Esophagus muscularis mucosa (tissue), 4 donors: ENCODE data around the gene MAVS.

Source experiments
- EP300 ChIP-seq: sonication (generic); formaldehyde crosslinking; IDR thresholded peaks from one replicate; pipeline ENCODE4 v1.6.1; 2017; ENCODE audit warnings: antibody characterized with exemption
- POLR2A ChIP-seq: fragments of 450-650 bp; IDR thresholded peaks from one replicate; pipeline ENCODE4 v1.6.1; 2017; ENCODE audit warnings: antibody characterized with exemption, moderate library complexity, mild to moderate bottlenecking, low read depth
- POLR2AphosphoS5 ChIP-seq, 2 donors: sonication (generic); formaldehyde crosslinking; IDR thresholded peaks; one replicate each; pipeline ENCODE4 v1.6.1; 2017; ENCODE audit warnings: antibody characterized with exemption in 2 of 2
- TF ChIP-seq, protein P1 (sequence below), 3 experiments: fragments of 200-600 bp in 2 of 3; fragments of 450-650 bp in 1 of 3; sonication (generic) in 2 of 3; IDR thresholded peaks; one replicate each; pipeline ENCODE4 v1.5.1; 2017 to 2019; ENCODE audit warnings: antibody characterized with exemption in 3 of 3, mild to moderate bottlenecking in 2 of 3, moderate library complexity in 1 of 3

DNA sequence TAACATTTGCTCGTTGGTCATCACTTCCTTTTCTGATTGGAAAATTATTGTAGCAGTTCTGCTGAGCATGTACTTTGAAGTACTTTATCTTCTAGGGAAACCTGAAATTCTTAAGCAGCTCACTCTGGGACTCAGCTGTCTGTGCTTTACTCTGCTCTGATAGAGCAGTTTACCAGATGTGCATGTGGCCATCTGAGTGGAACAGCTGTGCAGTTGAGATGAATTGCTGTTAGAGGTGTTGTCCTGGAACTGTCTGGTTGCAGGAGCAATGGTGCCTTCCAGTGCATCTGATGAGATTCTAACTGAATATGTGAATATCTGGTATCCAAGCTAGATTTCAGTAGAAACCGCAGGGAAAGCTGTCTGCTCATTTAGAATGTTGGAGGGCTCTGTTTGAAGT, 69.7 kb downstream of the MAVS start:
- TF ChIP-seq, protein P1, sequence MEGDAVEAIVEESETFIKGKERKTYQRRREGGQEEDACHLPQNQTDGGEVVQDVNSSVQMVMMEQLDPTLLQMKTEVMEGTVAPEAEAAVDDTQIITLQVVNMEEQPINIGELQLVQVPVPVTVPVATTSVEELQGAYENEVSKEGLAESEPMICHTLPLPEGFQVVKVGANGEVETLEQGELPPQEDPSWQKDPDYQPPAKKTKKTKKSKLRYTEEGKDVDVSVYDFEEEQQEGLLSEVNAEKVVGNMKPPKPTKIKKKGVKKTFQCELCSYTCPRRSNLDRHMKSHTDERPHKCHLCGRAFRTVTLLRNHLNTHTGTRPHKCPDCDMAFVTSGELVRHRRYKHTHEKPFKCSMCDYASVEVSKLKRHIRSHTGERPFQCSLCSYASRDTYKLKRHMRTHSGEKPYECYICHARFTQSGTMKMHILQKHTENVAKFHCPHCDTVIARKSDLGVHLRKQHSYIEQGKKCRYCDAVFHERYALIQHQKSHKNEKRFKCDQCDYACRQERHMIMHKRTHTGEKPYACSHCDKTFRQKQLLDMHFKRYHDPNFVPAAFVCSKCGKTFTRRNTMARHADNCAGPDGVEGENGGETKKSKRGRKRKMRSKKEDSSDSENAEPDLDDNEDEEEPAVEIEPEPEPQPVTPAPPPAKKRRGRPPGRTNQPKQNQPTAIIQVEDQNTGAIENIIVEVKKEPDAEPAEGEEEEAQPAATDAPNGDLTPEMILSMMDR (IDR thresholded peaks at IDR 0.05): no peak
- no peak for TF ChIP-seq POLR2A
- TF ChIP-seq EP300: no peak
- TF ChIP-seq POLR2AphosphoS5 (IDR thresholded peaks at IDR 0.05): no peak
